IPS DF 6.9 (cell line): ENCODE data around the gene CCDC200.
"Not testable (repeated sequence)": the region's sequence is repeated elsewhere in the genome, so short reads cannot be mapped to it uniquely, and the experiment has no call there.

ENCODE experiments used
- DNase-seq: peaks from one replicate; pipeline ENCODE4 v3.0.0-alpha.2; 2013; ENCODE audit warnings: low read depth, low spot score
- H3K27ac ChIP-seq: one replicate; pipeline ENCODE4 v1.5.1; 2013; ENCODE audit warnings: low read length, control low read depth
- H3K27me3 ChIP-seq: 2 replicates; pipeline ENCODE4 v1.6.1; 2013; ENCODE audit warnings: mild to moderate bottlenecking, low read length; ENCODE audit not compliant: control insufficient read depth, insufficient read depth
- H3K36me3 ChIP-seq: 2 replicates; pipeline ENCODE4 v1.6.1; 2013; ENCODE audit warnings: low read length; ENCODE audit not compliant: control insufficient read depth, insufficient read depth
- H3K4me1 ChIP-seq: 2 replicates; pipeline ENCODE4 v1.6.1; 2013; ENCODE audit warnings: low read length; ENCODE audit not compliant: control insufficient read depth, insufficient read depth
- H3K4me3 ChIP-seq: 2 replicates; pipeline ENCODE4 v1.5.1; 2013; ENCODE audit warnings: mild to moderate bottlenecking, low read length
- H3K9me3 ChIP-seq: 2 replicates; pipeline ENCODE4 v1.6.1; 2013; ENCODE audit warnings: low read length, inconsistent platforms; ENCODE audit not compliant: control insufficient read depth, insufficient read depth
- WGBS: extraction: QIAGEN DNeasy Blood & Tissue Kit; methylation state at CpG from one replicate; pipeline ENCODE4 v1.1.7; 2013; ENCODE audit warnings: mixed read lengths, missing lambda C conversion rate; ENCODE audit not compliant: insufficient read length, insufficient coverage; 5-methylcytosine and 5-hydroxymethylcytosine counted together

Gene CCDC200

GRCh38 chr17:43228020-43228782, at the start of gene CCDC200:
TSS of gene CCDC200 (minus strand) at chr17:43228623. CDS start at chr17:43228554, 69 bp downstream.
- not testable (repeated sequence) for H3K27ac ChIP-seq, H3K4me1 ChIP-seq, H3K4me3 ChIP-seq, H3K27me3 ChIP-seq, H3K9me3 ChIP-seq, H3K36me3 ChIP-seq, DNase-seq
- WGBS = no CpG with 5 or more reads among the region's 7 CpGs

- DNase-seq, H3K36me3 ChIP-seq, H3K4me3 ChIP-seq, H3K27me3 ChIP-seq, H3K4me1 ChIP-seq, H3K27ac ChIP-seq, H3K9me3 ChIP-seq: not testable (repeated sequence)
- no CpG with 5 or more reads among the region's 30 CpGs for WGBS
These were observed 44.5 kb upstream of the CCDC200 start for GRCh38 chr17:43272914-43273313.

GRCh38 chr17:43272483-43272882, 44.1 kb upstream of the CCDC200 start:
- not testable (repeated sequence) for H3K9me3 ChIP-seq, H3K27me3 ChIP-seq, DNase-seq, H3K4me3 ChIP-seq, H3K4me1 ChIP-seq, H3K36me3 ChIP-seq, H3K27ac ChIP-seq
- WGBS = no CpG with 5 or more reads among the region's 12 CpGs

GRCh38 chr17:43270552-43271504, 42.4 kb upstream of the CCDC200 start:
- H3K27ac ChIP-seq, H3K4me3 ChIP-seq, DNase-seq, H3K27me3 ChIP-seq, H3K4me1 ChIP-seq, H3K36me3 ChIP-seq, H3K9me3 ChIP-seq: not testable (repeated sequence)
- no CpG with 5 or more reads among the region's 43 CpGs for WGBS

GRCh38 chr17:43246456-43246855, 18.0 kb upstream of the CCDC200 start:
- not testable (repeated sequence) for H3K27me3 ChIP-seq, H3K4me3 ChIP-seq, H3K9me3 ChIP-seq, H3K27ac ChIP-seq, H3K4me1 ChIP-seq, DNase-seq, H3K36me3 ChIP-seq
- no CpG with 5 or more reads among the region's 23 CpGs for WGBS

- not testable (repeated sequence) for H3K9me3 ChIP-seq, H3K36me3 ChIP-seq, H3K4me1 ChIP-seq, H3K27ac ChIP-seq, DNase-seq, H3K4me3 ChIP-seq, H3K27me3 ChIP-seq
- WGBS = no CpG with 5 or more reads among the region's 34 CpGs
These were observed 12.4 kb upstream of the CCDC200 start for GRCh38 chr17:43240596-43241352.

GRCh38 chr17:43239597-43239996, 11.2 kb upstream of the CCDC200 start:
- WGBS = no CpG with 5 or more reads among the region's 26 CpGs
- not testable (repeated sequence) for H3K4me1 ChIP-seq, DNase-seq, H3K27ac ChIP-seq, H3K4me3 ChIP-seq, H3K36me3 ChIP-seq, H3K9me3 ChIP-seq, H3K27me3 ChIP-seq

- not testable (repeated sequence) for H3K4me1 ChIP-seq, DNase-seq, H3K9me3 ChIP-seq, H3K4me3 ChIP-seq, H3K27me3 ChIP-seq, H3K36me3 ChIP-seq, H3K27ac ChIP-seq
- no CpG with 5 or more reads among the region's 31 CpGs for WGBS
These were observed 5.5 kb upstream of the CCDC200 start, which contains the start of gene RNU2-1 for GRCh38 chr17:43233877-43234276. TSS of gene RNU2-1 (minus strand) at chr17:43233977.

- H3K4me1 ChIP-seq, DNase-seq, H3K36me3 ChIP-seq, H3K27ac ChIP-seq, H3K4me3 ChIP-seq, H3K27me3 ChIP-seq, H3K9me3 ChIP-seq: not testable (repeated sequence)
- no CpG with 5 or more reads among the region's 15 CpGs for WGBS
These were observed 4.8 kb upstream of the CCDC200 start for GRCh38 chr17:43233263-43233662.

GRCh38 chr17:43232021-43232699, 3.7 kb upstream of the CCDC200 start:
- not testable (repeated sequence) for H3K9me3 ChIP-seq, H3K27me3 ChIP-seq, H3K36me3 ChIP-seq, H3K27ac ChIP-seq, H3K4me3 ChIP-seq, H3K4me1 ChIP-seq, DNase-seq
- no CpG with 5 or more reads among the region's 24 CpGs for WGBS
